Measurements from ENCODE around the gene ATP6V0B. TPM values are rescaled to one million over a fixed set of nuclear protein-coding genes. Genes with fewer than 3 reads are reported as not detected.

Gene ATP6V0B
- total RNA-seq, 4 donors from 2014 or later, result 71.2 to 229 (median 106) TPM

GRCh38 chr1:43978264-43978550, 3.4 kb downstream of the ATP6V0B start:
- no peak for TF ChIP-seq CTCF (IDR thresholded peaks at IDR 0.05; ENCODE audit: low read depth)

DNA sequence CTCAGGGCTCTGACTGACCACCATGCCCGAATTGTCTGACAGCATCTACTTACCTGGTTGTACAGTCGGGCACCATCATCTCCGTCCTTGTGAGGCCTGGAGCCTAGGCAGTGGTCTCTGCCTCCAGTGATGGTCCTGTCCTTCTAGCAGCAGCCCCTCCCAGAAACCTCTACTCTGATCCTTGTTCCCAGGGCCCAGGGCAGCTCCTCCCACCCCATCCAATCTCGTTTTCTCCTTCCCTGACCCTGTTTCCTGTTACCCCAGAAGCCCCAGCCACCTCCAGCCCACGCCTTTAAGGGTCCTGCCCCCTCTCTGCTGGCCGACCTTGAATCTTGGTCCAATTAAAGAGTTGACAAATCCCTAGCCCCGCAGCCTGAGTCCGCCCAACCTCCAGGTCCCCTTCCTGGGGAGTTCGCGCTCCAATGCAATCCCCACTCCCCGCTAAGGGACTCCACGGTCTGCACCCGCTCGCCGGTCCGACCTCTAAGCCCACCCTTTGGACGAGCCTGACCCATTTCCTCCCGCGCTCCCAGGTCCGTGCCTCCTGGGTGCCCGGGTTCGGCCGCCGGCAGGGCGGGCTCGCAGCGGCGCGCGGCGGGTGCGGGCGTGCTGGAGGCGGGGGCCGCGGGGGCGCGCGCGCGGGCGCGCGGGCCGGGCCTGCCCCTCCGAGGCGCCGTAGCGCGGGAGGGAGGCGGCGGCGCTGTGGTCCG, 3.9 kb downstream of the ATP6V0B start, which contains the start of gene B4GALT2:
B4GALT2 (plus strand) TSS at position 660 of the 710 bp plus-strand sequence. CDS start 1,951 bp downstream, outside the sequence.
- TF ChIP-seq CTCF (IDR thresholded peaks at IDR 0.05; ENCODE audit: low read depth), result no peak

DNA sequence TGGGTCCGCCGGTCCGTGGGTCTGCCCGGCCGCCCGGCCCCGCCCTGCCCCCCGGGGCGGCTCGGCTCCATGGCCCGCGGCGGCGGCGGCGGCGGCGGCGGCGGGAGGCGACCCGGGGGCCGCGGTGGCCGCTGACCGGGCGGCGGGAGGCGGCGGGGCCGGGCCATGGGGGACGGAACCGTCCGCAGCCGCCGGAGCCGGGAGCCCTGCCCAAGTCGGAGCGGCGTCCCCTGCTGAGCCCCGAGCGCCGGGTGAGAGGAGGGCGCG, 4.4 kb downstream of the ATP6V0B start:
- TF ChIP-seq CTCF (IDR thresholded peaks at IDR 0.05; ENCODE audit: low read depth), result no peak

- TF ChIP-seq CTCF (IDR thresholded peaks at IDR 0.05; ENCODE audit: low read depth), result no peak
Measured at GRCh38 chr1:43979528-43980254, 4.9 kb downstream of the ATP6V0B start.

GRCh38 chr1:43980255-43981134, 5.7 kb downstream of the ATP6V0B start:
- TF ChIP-seq CTCF (IDR thresholded peaks at IDR 0.05; ENCODE audit: low read depth), result no peak

DNA sequence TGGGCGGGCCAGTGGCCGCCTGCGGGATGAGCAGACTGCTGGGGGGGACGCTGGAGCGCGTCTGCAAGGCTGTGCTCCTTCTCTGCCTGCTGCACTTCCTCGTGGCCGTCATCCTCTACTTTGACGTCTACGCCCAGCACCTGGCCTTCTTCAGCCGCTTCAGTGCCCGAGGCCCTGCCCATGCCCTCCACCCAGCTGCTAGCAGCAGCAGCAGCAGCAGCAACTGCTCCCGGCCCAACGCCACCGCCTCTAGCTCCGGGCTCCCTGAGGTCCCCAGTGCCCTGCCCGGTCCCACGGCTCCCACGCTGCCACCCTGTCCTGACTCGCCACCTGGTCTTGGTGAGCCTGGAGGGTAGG, 6.4 kb downstream of the ATP6V0B start:
- no peak for TF ChIP-seq CTCF (IDR thresholded peaks at IDR 0.05; ENCODE audit: low read depth)

DNA sequence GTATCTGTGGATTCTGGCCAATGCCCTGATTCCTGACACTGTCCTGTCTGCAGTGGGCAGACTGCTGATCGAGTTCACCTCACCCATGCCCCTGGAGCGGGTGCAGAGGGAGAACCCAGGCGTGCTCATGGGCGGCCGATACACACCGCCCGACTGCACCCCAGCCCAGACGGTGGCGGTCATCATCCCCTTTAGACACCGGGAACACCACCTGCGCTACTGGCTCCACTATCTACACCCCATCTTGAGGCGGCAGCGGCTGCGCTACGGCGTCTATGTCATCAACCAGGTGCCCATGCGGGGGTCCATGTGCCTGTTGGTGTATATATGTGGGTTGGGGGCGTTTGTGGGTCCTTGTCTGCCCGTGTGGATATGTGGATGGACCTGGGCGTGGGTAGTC, 6.9 kb downstream of the ATP6V0B start:
- no peak for TF ChIP-seq CTCF (IDR thresholded peaks at IDR 0.05; ENCODE audit: low read depth)

Measured in subcutaneous adipose tissue (tissue), 4 donors.